Endometrium (tissue), 2 donors: ENCODE data around the gene FBLN7.
"Not testable (repeated sequence)": the region's sequence is repeated elsewhere in the genome, so short reads cannot be mapped to it uniquely, and the experiment has no call there.

Experiments used
- FAIRE-seq: peaks from 2 replicates; lab custom pipeline; 2012; peaks lifted over from hg19 to GRCh38; lab: Jason Lieb, UNC
- donor health status: control.
- donor health status: control.

The FBLN7 gene, protein sequence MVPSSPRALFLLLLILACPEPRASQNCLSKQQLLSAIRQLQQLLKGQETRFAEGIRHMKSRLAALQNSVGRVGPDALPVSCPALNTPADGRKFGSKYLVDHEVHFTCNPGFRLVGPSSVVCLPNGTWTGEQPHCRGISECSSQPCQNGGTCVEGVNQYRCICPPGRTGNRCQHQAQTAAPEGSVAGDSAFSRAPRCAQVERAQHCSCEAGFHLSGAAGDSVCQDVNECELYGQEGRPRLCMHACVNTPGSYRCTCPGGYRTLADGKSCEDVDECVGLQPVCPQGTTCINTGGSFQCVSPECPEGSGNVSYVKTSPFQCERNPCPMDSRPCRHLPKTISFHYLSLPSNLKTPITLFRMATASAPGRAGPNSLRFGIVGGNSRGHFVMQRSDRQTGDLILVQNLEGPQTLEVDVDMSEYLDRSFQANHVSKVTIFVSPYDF

DNA sequence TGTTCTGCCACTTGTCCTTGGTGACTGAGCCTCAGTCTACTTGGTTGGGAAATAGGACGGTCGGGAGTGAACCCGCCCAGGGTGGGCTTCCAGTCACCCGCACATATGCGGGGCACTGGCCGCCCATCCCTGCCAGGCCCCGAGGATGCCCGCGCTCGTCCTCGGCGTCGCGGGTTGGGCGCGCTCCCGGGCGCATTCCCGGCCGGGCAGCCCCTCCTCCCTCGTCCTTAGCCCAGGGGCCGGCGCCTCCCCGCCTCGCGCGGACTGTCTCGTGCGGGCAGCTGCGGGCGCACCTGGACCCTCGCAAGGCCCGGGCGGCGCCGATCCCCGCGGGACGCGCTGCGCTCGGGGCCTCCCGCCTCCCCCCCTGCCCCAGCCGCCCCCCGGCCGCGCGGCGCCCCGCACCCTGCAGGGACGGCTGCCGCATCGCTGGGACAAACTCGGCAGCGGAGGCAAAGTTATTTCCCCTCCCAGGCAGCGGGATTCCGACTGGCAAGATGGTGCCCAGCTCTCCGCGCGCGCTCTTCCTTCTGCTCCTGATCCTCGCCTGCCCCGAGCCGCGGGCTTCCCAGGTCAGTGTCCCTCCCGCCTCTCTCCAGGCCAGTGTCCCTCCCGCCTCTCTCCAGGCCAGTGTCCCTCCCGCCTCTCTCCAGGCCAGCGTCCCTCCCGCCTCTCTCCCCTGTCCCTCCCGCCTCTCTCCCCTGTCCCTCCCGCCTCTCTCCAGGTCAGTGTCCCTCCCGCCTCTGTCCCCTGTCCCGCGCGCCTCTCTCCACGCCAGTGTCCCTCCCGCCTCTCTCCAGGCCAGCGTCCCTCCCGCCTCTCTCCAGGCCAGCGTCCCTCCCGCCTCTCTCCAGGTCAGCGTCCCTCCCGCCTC lies at the start of gene FBLN7:
FBLN7 (plus strand) TSS at position 227 of the 874 bp plus-strand sequence; CDS start at position 498, 271 bp downstream.
- FAIRE-seq: no peak

DNA sequence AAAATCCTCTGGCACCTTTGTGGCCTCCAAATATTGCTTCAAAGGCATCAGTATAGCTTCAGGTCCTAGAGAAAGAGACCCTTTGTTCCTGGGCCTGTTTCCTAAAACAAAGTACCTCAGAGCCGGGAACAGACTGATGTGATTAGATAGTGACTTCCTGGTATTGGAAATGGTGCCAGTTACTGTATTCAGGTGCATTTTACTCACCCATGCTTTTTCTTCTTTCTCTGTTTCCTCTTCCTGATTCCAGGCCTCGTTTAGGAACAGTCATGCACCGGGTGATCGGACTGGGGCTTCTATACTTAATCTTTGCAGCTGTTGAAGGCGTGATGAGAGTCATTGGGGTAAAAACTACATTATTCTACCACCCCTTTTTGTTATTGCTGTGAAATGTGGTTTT lies 48.8 kb upstream of the FBLN7 start:
- FAIRE-seq: no peak

DNA sequence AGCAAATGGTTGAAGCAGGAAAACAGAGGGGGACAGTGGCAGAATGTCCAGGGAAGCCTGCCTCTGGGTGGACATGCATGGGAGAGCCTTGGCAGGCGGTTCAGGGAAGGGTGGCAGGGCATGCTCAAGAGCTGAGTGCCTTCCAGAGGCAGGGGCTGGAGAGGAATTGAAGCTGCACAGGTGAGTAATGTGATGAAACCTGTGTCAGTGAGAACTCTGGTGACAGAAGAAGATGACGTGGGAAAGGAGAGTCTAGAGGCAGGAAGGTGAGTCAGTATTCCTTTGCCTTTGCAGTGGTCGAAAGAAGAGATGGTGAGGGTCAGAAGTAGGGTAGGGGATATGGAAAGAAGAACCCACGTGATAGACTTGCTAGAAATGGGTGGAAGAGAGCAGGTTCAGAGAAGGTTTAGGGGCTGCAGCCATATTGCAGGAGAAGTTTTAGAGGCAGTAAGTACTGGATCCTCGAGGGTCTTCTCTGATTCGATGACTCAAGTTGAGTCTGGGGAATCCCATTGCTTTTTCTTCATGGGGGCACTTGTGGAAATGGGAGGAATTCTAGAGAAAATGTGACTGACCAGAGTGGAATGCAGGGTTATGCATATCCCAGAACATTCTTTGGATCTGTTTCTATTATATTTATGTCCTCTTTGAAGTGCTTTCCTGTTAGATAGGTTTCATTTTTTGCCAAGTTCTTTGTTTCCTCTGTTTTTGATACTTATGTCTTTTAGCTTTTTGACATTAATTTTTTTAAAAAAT lies 45.7 kb upstream of the FBLN7 start:
- peak; percentile 72 for FAIRE-seq

DNA sequence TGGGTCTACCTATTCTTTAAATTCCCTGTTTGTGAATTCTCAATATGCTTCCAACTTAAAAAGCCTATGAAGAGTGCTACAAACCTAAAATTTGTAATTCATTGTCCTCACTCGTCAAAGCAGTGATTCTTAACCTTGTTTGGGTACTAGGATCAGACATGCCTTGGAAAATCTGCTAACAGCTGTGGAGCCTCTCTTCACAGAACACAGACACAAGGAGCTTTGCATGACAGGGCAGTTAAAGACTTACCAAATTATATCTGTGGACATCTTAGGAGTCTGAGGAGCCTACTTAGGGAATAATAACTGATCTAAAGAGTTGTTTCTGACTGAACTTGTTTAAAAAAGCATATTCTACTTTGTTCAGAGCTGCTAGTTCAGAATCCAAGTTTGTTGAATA lies 45.0 kb upstream of the FBLN7 start:
- no peak for FAIRE-seq

DNA sequence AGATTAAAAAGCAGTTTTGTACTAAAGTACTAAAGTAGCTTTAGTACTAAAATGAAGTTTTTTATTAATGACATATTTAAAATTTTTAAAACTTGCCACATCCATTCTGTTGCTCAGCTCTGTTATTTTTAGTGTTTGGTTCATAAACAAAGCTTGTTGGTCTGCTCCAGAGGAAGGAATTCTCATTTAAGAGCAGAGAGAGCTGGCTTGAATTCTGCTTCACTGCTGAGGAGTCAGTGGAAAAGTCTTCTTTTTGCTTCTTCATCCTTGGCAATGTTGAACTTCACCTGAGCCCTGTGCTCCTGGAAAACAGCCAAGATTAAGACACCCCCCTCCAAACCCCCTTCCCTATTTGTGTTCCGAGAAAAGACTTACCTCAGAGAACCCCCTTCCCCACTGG lies 42.5 kb upstream of the FBLN7 start:
- peak; percentile 85 for FAIRE-seq

DNA sequence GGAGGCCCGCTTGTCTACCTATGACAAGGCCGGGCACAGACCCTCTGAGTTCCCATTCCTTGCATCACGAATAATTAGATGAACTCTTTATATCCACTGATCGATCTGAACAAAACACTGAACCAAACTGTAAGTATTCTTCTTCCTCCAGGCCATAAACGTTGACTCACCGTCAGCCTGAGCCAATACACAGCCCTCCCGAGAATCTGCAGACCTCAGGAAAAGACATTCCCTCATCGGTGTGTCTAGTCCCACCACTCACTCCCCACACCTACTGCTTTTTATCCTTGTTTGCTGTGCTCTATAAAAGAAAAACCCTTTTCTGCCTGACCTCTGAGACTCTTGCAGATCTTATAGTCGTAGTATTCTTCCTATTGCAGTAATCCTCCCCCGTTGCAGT lies 42.1 kb upstream of the FBLN7 start:
- peak; percentile 61 for FAIRE-seq

DNA sequence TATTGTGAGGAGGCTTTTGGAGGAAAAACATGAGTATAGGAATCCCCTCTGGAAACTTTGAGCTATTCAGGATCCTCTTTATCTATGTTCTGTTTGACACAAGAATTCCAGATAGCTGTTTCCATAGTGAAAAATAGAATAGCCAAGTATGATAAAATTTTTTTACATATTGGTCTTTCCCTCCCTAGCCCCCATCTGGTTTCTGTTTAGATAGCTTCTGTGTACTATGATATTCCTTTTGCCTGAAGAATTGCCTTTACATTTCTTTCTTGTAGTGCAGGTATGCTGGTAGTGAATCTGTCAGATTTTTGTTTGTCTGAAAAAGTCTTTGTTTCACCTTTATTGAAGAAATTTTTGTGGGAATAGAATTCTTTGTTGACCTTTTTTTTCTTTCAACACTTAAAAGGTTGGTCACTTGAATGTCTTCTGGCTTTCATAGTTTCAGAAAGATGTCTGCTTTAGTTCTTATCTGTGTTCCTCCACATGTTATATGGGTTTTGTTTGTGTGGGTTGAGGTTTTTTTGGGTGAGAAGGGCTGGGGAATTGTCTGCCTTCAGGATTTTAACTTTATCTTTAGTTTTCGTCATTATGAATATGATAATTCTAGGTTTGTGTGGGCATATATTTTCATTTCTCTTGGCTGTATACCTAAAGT lies 29.9 kb upstream of the FBLN7 start:
- FAIRE-seq: no peak

DNA sequence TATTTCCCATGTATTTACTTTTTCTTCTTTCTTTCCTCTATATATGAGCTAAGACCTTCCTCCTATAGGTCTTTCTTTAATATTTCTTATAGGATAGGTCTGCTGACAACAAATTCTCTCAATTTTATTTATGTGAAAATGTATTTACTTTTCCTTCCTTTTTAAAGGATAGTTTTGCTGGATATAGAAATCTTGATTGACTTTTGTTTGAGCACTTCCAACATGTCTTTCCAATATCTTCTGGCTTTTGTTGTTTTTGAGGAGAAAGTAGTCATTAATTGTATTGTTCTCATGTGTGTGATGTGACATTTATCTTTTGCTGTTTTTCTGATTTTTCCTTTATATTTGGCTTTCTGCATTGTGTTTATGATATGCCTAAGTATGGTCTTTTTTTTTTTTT lies 28.9 kb upstream of the FBLN7 start:
- peak; percentile 26 for FAIRE-seq

DNA sequence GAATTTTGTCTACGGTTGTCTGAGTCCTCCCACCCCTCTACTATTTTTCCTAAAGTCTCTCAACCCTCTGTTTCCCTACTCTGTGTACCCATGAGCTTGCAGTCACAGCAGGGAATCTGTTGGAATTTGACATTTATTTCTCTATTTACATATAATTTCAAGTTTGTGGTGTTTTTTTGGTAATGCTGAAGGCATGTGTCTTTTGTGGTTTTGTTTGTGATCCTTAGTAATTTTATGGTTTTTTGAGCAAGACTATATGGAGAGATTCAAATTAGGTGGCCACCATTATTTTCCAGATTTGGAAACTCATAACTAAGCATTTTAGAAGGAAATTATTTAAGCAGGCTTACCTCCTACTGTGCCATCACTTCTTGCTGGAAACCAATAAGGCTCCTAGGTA lies 27.2 kb upstream of the FBLN7 start:
- no peak for FAIRE-seq

DNA sequence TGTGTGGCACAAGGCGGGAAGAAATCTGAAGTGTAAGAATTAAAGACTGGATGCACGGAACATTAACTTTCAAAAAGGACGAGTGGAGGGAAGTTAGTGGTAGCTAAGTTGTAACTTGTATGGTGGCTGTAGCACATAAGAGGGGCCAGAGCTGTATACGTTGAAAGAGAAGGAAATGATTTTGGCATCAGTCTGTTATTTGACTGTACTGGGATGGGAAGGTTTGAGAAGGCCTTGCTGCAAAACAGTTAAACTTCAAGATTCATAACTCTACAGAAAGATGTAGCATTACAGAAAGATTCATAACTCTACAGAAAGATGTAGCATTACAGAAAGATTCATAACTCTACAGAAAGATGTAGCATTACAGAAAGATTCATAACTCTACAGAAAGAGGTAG lies 24.8 kb upstream of the FBLN7 start:
- not testable (repeated sequence) for FAIRE-seq

DNA sequence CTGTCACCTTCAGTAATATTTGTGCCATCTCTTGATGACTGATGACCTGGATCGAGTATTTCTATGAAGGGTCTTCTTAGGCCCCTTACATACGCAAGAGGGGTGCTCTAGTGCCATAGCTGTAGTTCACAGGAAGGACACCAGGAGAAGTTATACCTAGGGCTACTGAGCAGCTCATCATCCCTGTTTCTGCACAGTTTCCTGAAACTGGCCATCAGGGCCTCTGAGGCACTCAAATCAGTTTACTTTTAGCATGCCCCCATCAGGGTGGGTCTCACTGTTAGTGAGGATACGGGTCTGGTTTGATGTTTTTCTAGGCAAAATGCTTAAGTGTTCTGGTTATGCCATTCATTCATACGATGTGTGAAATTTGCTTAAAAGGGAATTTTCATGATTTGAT lies 20.0 kb upstream of the FBLN7 start:
- FAIRE-seq: no peak

DNA sequence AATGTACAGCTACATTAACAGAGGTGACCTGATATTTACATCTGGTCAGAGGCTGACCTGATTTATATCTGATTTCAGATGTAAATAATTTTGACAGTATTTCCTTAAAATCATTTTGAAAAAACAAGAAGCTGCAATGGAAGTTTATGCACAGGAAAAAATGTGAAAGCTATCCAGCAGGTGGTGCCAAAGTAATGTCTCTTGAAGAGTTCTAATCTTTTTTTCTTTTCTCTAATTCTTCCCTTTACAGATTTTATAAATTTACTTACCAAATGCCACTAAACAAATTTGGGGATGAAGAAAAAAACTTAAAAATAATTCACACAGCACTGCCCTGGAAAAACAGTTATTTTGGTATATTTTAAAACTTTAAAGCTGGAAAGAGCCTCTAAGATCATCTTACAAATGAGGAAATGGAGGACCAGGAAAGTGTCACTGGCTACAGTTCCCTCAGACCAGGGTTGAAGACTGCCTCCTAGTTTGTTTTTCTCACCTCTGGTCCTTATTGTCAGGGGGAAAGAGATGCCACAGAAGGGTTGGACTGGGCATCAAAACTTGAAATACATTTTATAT lies 16.4 kb upstream of the FBLN7 start:
- peak; percentile 90 for FAIRE-seq

DNA sequence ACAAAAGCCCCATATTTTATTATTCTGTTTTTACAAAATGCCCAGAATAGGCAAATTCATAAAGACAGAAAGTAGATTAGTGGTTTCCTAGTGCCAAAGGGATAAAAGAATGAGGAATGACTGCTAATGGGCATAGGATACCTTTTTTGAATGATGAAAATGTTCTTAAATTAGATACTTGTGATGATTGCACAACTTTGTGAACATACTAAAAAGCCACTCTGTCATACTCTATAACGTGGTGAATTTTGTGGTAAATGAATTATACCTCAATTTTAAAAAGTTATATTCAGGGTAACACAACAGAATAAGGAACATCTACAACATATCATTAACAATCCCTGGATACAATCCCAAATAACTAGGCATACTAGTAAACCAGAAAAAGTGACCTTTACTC lies 9.1 kb upstream of the FBLN7 start:
- FAIRE-seq: no peak

DNA sequence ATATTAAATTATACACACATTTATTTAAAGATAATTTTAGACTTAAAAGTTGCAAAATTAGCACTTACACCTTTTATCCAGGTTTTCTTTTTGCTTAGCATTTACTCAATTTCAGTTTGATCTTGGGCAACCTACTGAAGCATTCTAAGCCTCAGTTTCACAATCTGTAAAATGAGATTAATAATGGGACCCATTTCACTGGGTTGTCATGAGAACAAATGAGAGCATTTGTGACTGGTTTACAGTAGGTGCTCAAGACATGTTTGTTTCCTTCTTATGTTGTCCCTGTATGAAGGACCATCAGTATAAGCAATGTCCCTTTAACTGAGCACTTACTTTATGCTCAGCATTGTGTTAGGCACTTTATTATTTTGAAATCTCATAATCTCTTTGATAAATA lies 4.8 kb upstream of the FBLN7 start:
- FAIRE-seq: no peak

DNA sequence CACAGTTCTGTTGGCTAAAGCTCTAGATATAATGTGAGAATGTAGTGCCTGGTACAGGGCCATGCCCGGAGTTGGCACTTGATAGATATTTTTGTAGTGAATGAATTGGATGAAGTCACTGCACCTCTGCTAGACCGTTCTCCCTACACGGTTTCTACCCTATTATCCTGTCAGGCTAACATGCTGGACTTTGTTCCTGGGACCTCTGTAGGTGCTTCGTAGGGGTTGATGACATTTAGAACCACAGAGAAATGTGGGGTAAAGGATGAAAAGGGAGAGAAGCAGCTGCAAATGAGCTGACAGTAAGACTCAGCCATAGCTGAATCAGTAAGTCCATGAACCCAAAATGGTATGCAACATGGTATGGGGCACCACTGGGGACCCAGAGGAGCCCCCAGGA lies 4.1 kb upstream of the FBLN7 start:
- no peak for FAIRE-seq

DNA sequence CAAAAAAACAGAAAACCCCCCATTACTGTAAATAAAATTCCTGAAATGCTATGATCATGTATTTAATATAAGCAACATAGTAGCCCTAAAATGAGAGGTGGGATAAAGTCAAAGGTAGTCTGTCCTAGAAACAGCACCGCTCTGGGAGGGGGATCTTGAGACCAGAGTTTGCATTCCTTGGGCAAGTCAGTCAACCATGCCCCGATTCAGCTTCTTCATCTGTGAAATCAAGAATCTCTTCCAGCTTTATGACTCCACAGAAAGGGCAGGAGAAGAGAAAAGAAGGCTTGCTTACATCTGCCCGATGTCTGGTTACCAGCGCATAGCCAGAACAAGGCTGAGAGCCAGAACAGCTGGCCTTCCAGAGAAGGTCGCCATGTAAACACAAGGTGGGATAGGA lies 2.1 kb upstream of the FBLN7 start:
- no peak for FAIRE-seq

DNA sequence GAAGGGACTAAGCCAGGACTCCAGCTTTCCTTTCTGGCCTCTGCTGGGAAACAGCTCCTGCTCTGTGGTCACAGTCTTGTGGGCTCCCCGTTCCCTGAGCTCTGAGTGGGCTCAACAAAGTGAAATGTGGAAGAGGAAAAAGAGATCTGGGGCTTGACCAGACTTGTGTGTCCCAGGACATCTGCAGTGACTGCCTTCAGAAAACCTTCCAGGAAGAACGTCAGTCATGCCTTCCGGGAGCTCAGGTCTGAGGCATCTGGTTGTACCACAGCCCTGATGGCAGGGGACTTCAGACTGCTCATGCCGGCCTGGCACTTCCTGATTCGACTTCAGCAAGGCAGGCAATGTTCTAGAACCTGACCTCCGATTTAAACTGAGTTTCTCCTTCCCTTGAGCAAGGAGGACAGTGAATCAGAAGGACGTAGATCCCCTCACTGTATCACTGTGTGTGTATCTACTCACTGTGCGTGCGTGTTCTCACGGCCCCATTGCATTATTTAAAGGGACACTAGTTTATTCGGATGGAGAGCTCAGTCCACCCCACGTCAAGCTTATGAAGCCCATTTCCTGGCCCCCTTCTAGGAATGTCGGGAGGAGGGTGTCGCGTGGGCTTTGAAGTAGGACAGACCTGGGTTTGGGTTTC lies 548 bp upstream of the FBLN7 start:
- FAIRE-seq: no peak

DNA sequence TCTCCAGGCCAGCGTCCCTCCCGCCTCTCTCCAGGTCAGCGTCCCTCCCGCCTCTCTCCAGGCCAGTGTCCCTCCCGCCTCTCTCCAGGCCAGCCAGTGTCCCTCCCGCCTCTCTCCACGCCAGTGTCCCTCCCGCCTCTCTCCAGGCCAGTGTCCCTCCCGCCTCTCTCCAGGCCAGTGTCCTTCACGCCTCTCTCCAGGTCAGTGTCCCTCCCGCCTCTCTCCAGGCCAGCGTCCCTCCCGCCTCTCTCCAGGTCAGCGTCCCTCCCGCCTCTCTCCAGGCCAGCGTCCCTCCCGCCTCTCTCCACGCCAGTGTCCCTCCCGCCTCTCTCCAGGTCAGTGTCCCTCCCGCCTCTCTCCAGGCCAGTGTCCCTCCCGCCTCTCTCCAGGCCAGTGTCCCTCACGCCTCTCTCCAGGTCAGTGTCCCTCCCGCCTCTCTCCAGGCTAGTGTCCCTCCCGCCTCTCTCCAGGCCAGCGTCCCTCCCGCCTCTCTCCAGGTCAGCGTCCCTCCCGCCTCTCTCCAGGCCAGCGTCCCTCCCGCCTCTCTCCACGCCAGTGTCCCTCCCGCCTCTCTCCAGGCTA lies 939 bp downstream of the FBLN7 start:
- FAIRE-seq: not testable (repeated sequence)

DNA sequence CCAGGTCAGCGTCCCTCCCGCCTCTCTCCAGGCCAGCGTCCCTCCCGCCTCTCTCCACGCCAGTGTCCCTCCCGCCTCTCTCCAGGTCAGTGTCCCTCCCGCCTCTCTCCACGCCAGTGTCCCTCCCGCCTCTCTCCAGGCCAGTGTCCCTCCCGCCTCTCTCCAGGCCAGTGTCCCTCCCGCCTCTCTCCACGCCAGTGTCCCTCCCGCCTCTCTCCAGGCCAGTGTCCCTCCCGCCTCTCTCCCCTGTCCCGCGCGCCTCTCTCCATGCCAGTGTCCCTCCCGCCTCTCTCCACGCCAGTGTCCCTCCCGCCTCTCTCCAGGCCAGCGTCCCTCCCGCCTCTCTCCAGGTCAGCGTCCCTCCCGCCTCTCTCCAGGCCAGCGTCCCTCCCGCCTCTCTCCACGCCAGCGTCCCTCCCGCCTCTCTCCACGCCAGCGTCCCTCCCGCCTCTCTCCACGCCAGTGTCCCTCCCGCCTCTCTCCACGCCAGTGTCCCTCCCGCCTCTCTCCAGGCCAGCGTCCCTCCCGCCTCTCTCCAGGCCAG lies 1.5 kb downstream of the FBLN7 start:
- not testable (repeated sequence) for FAIRE-seq

DNA sequence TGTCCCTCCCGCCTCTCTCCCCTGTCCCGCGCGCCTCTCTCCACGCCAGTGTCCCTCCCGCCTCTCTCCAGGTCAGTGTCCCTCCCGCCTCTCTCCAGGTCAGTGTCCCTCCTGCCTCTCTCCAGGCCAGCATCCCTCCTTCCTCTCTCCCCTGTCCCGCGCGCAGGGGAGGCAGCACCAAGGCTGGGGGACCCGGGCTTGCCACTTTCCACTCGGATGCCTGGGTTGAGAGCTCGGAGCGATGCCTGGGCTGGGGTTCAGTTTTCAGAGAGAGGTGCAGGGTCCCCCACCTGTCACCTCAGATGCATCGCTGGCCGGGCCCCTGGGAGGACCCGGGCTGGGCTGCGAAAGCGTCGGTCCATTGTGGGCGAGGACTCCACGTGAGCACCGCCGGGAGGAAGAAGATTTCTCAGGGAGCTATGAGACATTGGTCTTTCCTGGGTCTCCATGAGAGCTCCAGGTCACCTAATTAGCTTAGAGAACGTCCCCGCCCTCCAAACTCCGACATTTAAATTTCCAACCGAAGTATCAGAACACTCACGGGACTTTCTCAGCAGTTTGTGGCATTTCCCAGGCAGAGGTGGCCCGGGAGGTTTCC lies 2.1 kb downstream of the FBLN7 start:
- FAIRE-seq: no peak
